GM18505 (cell line): ENCODE data around the gene C1QTNF7.

Source experiments
- ATAC-seq: cut with Tn5 transposase; IDR thresholded peaks from one replicate; pipeline ENCODE4 v1.9.1; 2021; ENCODE audit not compliant: unreplicated experiment
- POLR2A ChIP-seq: IDR thresholded peaks from 4 replicates; pipeline ENCODE4 v1.6.1; 2011; ENCODE audit warnings: borderline replicate concordance; ENCODE audit not compliant: insufficient read depth, insufficient read length; ENCODE audit errors: extremely low read depth

C1QTNF7 gene, protein sequence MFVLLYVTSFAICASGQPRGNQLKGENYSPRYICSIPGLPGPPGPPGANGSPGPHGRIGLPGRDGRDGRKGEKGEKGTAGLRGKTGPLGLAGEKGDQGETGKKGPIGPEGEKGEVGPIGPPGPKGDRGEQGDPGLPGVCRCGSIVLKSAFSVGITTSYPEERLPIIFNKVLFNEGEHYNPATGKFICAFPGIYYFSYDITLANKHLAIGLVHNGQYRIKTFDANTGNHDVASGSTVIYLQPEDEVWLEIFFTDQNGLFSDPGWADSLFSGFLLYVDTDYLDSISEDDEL

GRCh38 chr4:15427701-15428100 lies at the start of gene C1QTNF7:
Gene C1QTNF7 (plus strand): TSS chr4:15428033. CDS start chr4:15435744, 7,711 bp downstream.
- no peak for TF ChIP-seq POLR2A
- ATAC-seq = no peak

- ATAC-seq = no peak
- no peak for TF ChIP-seq POLR2A
Observed at GRCh38 chr4:15378062-15378461, 49.8 kb upstream of the C1QTNF7 start.

DNA sequence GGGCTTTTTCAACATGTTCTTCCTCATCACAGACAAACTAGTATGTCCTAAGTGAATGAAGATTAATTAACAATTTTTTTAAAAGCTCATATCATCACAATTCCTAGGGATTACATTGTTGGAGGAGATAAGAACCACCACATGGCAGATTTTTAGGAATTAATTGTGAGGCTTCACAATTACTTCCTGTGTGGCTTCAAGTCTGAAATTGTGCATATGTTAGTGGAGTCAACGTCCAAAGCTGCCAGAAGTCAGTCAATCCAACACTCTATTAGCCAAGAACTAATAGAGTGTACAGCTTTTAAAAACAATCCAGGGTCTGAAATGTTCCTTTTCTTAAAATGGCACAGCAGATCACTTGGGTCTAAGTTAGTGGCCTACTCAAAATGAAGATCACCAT lies 49.3 kb upstream of the C1QTNF7 start:
- no peak for ATAC-seq
- no peak for TF ChIP-seq POLR2A

DNA sequence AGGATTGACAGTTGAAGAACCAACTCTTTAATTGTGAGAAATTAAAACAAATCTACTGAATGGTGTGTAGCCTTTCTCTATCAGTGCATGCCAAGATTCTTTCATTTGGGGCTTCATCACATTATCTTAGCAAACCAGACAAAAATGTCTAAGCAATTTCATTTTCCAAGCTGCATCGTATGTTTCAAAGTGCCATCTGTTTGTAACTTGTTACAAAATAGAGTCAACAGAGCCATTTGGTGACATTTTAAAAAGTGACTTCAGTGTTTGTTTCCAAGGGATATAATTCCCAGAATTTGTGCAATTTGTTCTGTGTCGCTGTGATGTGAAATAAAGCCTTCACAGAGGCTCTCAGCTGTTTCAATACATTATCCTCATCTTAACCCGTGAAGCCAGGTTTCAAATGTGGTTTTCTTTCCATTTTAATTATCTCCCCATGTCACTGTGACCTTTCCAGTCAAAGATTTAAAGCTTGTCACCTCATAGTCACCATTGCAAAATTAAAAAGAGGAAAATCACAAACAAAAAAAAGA lies 46.0 kb upstream of the C1QTNF7 start:
- TF ChIP-seq POLR2A = no peak
- ATAC-seq = no peak

DNA sequence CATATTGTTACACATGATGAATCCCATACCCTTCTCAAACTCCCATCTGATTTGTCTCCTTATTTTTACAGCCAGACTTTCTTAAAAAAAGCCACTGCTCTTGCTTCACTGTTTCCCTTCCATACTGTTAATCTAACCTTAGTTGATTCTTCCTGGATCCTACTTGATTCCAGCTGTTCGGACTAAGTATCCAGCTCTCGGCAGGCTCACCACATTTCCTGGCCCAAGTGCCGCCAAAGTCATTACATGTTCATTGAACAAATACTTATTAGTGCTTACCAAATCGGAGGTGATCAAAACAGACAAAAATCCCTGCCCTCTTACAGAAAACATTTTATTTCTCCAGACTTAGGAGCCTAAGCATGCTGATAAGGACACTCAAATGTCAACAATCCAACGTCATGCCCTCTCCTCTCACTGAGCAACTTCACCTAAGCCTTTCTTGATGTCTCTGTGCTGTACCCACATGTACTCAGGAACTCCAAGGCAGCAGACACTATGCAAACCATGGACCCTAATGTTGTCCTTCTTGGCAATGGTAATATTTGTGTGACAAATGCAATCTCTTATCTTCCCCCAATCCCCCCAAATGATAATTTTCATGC lies 45.1 kb upstream of the C1QTNF7 start:
- TF ChIP-seq POLR2A = no peak
- ATAC-seq = no peak

GRCh38 chr4:15385515-15385914 lies 42.3 kb upstream of the C1QTNF7 start:
- no peak for ATAC-seq
- no peak for TF ChIP-seq POLR2A

- no peak for ATAC-seq
Observed at GRCh38 chr4:15385928-15386327, 41.9 kb upstream of the C1QTNF7 start.

GRCh38 chr4:15390494-15390893 lies 37.3 kb upstream of the C1QTNF7 start:
- ATAC-seq = no peak
- TF ChIP-seq POLR2A = no peak

More at GRCh38 chr4:15385928-15386327, 41.9 kb upstream of the C1QTNF7 start:
- no peak for TF ChIP-seq POLR2A

DNA sequence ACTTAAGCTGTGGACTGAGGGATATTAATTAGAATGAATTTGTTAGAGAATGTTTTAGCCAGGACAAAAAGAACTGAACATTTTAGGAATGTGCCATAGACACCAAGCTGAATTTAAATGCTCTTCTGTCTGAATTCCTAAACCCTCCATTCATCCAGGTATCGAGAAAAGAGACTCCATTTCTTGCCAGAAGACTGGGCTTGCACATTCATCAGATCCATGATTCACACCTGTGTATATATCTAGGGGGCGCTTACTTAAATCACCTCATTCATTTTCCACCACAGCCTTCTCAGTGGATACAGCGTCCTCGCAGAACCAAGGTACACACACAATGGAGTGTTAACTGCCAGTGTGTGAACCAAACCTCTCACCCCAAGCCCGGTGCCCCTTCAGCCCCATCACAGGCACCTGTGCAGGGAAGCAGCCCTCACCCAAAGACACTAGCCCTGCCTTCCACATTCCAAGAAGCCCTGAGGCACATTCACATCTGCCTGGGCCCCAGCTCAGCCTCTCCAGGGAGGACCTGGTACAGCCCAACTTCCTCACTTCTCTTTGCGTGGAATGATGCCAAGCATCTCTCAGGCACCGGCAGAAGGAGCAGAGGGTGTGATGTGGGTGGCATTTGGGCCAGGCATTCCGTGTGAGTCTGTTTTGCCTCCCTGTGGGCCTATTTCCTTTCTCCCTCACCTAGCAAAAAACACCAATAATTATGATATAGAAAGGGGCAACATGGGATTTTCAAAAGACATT lies 35.6 kb upstream of the C1QTNF7 start:
- TF ChIP-seq POLR2A = no peak
- ATAC-seq = no peak

- ATAC-seq = no peak
- TF ChIP-seq POLR2A = no peak
Observed at GRCh38 chr4:15395311-15395710, 32.5 kb upstream of the C1QTNF7 start.

GRCh38 chr4:15396157-15396800 lies 31.6 kb upstream of the C1QTNF7 start:
- ATAC-seq = no peak
- no peak for TF ChIP-seq POLR2A

GRCh38 chr4:15398001-15398400 lies 29.8 kb upstream of the C1QTNF7 start:
- TF ChIP-seq POLR2A = no peak
- ATAC-seq = no peak

DNA sequence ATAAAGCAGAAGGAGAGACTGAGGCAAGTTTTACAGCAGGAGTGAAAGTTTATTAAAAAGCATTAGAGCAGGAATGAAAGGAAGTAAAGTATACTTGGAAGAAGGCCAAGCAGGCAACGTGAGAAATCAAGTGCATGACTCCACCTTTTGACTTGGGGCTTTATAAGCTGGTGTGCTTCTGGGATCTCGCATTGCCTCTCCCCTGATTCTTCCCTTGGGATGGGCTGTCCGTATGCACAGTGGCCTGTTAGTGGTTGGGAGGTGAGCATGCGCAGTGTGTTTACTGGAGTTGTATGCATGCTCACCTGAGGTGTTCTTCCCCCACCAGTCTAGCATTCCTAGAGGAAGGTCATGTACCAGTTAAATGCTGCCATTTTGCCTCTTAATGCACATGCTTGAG lies 29.1 kb upstream of the C1QTNF7 start:
- ATAC-seq = no peak
- no peak for TF ChIP-seq POLR2A
